ENCODE data around the gene AFF1.

The AFF1 gene

DNA sequence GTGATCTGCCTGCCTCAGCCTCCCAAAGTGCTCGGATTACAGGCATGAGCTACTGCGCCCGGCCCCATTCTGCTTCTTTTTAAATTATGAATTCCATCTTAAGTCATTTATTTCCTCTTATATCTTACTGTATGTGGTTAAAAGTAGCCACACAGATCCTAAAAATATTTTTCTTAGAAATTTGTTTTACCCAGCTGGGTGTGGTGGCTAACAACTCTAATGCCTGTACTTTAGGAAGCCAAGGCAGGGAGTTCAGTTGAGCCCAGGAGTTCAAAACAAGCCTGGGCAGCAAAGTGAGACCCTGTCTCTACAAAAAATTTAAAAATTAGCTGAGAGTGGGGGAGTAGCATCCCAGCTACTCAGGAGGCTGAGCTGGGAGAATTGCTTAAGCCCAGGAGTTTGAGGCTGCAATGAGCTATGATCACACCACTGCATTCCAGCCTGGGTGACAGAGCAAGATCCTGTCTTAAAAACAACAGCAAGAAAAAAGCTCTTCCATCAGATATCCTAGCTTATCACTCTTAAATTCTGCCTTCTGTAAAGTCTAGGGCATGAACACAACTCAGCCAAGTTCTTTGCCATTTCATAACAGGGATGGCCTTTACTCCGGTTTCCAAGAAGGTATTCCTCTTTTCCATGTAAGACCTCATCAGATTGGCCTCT is 15.1 kb upstream of the AFF1 start:
- no peak for DNase-seq (ENCODE audit: low read depth)

DNA sequence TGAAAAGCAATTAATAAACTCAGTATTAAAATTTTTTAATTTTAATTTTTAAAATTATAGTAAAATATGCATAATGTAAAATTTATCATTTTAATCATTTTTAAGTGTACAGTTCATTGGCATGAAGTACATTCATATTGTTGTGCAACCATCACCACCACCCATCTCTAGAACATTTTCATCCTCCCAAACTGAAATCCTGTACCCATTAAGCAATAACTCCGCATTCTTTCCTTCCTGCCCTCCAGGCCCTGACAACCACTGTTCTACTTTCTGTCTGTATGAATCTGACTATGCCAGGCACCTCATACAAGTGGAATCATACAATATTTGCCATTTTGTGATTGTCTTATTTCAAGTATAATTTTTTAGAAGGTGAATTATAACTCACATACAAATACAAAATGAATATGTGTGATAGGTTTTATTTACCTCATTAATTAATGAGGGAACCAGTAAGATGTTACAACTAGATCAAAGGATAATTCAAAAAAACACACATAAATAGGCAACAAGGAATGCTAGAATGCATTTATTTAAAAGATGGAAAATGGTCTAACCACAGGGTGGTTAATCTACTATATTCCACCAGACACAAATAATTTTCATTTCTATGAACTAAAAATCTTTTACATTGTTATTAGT is 13.1 kb upstream of the AFF1 start:
- DNase-seq (ENCODE audit: low read depth), result no peak

DNA sequence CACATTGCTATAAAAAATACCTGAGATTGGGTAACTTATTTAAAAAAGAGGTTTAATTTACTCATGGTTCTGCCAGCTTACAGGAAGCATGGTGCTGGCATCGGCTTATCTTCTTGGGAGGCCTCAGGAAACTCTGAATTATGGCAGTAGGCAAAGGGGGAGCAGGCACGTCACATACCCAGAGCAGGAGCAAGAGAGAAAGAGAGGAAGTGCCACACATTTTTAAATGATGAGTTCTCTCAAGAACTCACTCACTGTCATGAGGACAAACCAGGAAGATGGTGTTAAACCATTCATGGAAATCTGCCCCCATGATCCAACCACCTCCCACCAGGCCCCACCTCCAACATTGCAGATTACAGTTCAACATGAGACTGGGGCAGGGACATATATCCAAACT is 10.0 kb upstream of the AFF1 start:
- no peak for DNase-seq (ENCODE audit: low read depth)

DNA sequence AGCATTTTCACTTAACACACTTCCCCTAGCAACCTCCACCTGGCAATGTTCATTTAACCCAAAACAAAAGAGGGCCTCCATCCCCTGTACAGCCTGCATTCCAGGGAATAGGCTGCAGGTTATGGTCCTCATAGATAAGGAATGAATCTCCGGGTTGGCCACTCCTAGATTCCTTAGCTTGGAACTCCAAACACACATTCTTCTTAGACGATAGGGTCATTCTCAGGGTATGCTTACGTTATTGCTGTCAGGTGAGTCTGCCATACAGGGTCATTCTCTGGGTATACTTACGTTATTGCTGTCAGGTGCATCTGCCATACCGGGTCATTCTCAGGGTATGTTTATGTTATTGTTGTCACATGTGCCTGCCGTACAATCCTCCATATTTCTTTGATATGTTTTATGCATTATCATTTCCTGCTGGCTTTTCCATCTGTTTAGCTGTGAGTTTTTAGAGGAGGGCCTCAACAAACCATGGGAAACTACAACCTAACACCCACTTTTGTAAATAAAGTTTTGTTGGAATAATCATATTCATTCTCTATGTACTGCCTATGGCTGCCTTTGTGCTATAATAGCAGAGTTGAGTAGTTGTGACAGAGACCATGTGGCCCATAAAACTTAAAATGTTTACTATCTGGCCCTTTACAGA is 8.2 kb upstream of the AFF1 start:
- DNase-seq (ENCODE audit: low read depth), result no peak

DNA sequence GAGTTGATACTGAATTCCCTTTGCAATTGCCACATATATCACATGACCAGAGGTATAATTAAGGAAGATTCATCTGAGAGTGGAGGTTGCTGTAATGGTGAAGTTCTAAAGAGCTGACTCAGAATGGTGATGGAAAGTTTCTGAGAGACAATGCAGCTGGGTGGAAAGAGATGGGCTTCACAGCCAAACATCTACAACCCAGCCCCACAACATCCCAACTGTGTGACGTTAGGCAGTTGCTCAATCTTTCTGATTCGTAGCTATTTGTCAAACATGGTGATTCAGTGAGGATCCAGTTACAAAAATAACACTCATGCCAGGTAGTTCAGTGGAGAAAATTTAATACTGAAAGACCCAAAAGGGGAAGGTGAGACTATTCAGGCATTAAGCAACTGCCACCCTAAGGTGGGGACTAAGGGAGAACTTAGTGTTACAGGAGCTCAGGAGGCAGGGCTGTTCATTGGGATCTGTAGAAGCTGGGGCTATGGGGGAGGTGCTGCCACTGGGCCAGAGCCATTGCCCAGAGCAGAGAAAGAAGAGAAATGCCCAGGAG is 6.9 kb upstream of the AFF1 start:
- peak; percentile 94 for DNase-seq (ENCODE audit: low read depth)

DNA sequence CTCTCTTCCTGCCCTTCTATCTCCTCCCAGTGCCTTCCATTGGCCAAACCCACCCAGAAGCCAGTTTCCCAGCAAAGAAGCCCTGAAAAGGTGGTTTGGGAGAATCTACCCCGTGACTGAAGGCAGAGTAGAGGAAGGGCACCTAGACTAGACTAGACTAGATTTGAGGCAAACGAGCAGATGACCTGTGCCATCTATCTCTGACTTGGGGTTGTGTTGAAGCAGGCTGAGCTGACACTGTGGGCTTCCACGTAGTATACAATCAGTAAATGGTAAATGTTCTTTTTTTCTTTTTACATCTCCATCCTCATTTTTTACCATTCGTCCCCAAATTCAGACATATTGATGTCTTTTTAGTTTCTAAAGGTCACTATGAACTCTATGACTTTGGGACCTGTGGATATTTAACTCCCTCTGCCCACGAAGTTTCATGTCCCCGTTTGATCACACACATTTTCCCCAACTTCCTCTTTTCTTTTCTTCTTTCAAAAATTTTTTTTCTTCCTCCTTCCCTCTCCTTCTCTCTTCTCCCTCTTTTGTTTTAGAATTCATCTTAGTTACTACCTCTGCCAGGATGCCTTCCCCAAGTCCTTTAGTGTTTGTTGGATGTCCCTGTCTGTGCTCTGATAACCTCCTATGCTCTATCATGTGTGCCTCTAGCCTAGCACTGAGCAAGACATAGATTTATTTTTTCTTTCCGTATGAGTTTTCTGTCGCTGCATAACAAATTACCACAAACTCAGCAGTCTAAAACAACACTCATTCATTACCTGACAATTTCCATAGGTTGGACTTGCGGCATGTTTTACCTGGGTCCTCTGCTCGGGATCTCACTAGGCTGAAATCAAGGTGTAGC is 6.2 kb upstream of the AFF1 start:
- DNase-seq (ENCODE audit: low read depth), result no peak

DNA sequence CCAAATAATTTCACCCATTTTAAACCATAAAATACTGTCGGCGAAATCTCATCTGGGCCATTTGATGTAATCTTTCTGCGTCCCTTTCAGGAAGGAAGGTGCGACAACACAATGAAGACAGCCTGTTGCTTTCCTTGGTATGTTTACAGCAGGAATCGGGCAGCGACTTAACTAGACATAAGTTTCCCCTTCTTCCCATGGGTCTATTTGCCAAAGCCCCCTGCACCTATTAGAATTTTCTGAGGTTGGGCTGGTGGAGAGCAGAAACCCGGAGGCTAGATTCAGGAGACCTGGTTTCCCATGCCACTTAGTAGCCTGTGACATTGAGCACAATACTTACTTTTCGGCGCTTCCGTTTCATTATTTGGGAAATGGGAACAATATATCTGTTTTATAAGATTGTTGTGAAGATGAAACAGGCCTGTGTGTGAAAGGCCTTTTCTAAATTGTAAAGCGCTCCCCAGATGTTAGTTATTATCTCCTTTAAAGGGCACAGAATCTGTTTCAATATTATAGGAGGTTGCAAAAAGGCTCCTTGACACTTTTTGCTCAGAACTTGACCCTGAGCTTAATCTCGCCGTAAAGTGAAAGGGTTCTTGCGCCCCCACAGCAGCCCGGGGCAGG is 552 bp upstream of the AFF1 start:
- no peak for DNase-seq (ENCODE audit: low read depth)

DNA sequence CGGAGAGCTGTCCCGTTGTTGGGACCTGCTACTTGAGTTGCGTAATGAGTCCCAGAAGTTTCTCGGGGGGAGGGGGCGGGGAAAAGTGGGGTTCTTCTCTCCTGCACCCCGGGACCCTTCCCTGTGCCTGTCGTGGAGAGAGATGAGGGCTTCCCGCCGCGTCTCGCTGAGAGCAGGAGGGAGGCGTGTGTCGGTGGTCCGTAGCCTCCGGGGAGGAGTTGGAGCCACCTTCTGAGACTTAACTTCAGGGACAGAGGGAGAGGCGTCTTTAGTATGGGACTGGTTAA is 698 bp downstream of the AFF1 start:
- DNase-seq (ENCODE audit: low read depth), result no peak

DNA sequence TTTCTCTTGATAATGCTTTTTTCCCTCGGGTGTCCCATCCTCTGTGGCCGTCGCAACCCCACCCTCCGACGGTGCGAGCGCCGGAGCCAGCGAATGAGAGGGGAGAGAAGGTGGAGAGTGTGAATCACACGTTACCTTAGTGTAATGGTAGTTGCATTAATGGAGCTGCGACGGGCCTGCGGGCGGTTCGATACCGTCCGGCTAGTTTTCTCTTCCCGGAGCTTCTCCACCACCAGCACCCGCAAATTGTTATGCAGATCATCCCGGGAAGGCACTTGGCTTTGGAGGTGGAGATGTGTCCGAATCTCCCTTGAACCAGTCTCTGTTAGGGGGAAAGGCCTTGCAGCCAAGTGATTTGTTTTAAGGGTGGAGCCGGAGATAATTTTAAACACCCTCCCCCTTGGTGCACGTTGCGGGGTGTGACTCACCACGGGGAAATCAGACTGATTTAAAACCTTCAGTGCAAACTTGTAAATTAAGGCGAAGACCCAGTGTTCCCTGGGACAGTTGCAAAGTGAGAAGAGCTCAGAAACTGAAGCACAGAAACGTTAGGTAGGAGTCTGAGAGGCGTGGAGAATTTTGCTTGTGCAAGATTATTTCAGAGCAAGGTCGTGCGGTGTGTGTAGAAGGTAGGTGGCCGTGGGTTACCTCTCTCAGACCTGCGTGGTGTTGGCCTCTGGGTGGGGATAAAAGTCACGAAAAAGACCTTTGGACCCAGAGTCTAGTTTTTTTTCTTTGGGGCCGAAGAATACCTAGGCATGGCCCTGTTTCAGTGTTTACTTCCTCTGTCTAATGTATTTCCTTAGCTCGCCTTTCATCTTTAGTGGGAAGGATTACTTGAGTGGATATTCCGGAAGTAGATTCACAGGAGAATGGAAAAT is 1.3 kb downstream of the AFF1 start:
- DNase-seq (ENCODE audit: low read depth), result no peak

DNA sequence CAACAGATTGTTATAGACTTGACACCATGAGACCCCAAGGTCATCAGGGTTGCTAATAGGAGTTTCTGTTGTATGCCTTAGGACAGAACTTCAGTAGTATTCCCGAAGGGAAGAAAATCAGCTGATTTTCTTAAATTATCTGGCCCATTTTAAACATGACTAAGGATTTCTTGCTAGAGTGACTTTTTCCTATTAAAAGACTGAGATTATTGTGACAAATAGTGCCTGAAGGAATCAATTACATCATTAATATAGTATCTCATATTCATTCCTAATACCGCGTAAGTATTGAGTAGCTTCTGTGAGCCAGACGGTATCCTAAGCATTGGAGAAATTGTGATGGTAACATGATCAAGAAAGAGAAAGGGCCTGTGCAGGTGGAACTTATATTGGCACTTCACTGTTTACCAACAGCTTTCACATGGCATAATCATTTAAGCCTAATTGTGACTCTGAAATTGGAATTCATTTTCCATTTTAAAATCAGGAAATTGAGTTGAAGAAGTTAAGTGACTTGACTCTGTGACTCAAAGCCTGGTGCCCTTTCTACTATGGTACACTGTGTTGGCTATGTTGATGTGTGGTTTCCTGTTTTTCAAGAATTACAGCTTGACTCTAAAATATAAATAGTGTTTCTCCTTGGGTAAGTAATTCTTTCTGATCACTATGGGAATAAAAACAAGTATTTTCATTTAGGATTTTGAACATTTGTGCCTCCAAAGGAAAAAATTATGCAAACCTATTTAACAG is 4.1 kb downstream of the AFF1 start:
- DNase-seq (ENCODE audit: low read depth), result no peak

DNA sequence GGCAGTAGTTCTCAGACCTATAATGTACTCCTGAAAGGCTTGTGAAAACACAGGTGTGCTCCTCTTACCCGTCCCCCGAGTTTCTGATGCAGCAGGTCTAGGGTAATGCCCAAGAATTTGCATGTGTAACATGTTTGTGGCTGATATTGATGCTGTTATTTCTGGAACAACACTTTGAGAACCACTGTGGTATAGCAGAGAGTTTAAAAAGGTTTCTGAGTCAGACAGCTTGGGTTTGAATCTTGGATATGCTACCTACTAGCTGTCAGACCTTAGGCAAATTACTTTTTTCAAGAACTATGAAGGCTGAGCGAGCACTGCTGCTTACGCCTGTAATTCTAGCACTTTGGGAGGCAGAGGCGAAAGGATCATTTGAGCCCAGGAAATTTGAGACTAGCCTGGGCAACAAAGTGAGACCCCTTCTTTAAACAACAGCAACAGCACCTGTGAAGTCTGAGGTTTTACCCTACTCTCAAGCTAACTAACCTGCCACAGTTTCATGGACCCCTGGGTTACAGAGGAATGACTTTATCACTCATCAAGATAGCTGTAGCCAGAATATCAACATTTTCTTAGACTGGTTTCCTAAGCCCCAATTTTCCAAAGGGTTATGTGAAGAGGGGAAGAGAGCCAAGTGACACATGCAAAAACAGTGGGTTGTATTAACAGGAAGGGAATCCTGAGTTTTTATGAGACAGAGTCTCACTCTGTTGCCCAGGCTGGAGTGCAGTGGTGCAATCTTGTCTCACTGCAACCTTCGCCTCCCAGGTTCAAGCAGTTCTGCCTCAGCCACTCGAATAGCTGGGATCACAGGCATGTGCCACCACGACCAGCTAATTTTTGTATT is 5.1 kb downstream of the AFF1 start:
- DNase-seq (ENCODE audit: low read depth), result no peak

DNA sequence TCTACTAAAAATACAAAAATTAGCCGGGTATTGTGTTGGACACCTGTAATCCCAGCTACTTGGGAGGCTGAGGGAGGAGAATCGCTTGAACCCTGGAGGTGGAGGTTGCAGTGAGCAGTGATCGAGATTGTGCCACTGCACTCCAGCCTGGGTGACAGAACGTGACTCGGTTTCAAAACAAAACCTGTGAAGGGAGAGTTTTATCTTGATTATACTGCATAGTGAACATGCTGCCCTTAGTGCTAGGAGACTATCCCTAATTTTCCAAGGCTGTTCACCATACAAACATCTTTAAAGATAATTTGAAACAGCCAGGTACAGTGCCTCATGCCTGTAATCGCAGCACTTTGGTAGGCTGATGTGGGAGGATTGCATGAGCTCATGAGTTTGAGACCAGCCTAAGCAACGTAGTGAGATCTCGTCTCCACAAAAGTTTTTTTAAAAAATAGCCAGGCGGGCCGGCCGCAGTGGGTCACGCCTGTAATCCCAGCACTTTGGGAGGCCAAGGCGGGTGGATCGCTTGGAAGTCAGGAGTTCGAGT is 6.2 kb downstream of the AFF1 start:
- DNase-seq (ENCODE audit: low read depth), result no peak

DNA sequence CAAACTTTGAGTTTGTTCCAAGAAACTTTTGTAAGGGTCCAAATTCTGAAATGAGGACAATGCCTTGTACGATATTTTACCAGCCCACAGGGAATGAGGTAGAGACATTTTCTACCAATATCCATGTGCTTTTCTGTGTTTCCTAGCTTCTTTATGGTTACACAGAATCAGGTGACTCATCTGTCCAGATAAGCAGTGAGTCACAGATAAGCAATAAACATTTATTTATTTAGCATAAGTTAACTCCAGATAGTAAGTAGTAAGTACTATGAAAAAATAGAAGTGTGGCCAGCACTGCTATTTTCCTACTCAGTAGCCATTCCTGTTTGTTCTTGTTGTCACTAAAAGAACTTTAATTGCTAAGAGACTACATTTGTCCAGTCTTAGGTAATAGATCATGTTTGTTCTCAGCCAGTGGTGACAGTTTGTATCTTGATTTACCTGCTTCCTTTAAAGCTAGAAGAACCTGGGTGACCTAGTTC is 7.4 kb downstream of the AFF1 start:
- no peak for DNase-seq (ENCODE audit: low read depth)

DNA sequence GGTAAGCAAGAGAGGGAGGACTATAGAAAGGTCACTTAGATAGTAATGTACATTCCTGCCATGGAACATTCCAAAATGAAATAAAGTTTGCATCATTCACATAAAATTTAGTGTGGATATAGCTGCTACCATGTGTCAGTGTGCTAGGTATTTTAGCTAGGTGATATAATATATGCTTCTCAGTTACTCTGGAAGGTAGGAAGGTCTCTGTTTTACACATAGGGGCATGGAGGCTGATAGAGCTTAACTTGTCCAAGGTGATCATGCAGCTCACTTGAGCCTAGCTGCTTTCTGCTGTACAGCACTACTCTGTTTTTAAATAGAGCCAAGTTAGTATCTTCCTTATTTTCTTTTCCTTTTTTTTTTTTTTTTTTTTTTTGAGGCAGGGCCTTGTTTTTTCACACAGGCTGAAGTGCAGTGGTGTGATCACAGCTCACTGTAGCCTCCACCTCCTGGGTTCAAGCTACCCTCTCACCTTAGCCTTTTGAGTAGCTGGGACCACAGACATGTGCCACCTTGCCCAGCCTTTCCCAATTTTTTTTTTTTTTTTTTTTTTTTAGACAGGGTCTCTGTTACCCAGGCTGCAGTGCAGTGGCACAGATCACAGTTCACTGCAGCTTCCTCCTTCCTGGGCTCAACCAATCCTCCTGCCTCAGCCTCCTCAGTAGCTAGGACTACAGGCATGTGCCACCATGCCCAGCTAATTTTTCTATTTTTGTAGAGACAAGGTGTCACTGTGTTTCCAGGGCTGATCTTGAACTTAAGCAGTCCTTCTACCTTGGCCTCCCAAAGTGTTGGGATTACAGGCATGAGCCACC is 10.4 kb downstream of the AFF1 start:
- no peak for DNase-seq (ENCODE audit: low read depth)

DNA sequence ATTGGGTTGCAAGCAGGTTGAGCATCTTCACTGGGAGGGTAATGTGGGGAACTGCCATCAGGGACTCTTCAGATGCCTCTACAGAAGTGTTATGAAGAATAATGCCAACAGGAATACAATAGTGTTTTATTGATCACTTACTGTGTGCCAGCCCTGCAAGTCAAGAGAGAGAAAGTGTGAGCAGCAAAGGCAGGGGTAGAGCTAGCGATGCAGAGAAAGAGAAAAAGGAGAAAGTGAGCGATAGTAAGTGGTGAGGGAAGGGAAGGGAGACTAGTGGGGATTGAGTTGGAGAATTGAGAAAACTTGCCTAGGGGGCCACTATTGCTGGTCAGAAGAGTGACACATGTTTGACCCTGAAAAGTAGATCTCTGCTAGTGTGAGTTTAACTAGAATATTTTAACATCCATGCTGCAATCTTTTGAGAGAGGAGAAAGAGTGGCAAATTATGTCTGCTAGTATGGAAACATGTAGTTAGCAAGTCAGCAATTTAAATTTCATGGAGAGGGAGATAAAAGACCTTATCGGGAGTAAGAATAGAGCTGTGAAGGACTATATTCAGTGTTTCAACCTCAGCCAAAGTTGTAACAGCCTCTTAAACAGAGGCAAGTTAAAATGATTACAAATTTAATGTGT is 12.2 kb downstream of the AFF1 start:
- no peak for DNase-seq (ENCODE audit: low read depth)

DNA sequence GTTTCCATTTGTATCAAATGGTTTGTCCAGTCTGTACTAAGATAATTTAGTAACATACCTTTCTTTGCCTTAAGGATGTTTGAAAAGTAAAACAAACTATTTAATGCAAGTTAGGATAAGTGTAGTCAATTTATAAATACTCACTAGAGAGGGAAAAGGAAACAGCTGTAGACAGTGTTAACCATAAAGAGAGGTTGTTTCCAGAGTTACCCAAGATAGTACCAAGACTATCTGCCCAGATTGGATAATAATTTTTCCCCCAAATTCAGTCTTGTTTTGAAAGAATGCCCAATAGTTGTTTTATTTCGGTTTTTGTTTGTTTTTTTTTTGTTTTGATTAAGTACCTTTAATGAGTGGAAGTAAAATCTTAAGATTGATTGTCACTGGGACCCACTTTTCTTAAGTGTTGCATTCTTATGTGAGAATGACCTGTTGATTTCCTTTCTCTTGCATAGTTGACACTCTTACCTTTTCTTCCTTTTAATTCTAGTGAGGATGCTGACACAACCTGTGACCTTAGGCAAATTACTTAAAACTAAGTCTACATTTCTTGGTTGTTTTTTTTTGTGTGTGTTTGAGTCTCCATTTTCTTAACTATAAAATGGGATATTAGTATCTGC is 12.8 kb downstream of the AFF1 start:
- DNase-seq (ENCODE audit: low read depth), result no peak

DNA sequence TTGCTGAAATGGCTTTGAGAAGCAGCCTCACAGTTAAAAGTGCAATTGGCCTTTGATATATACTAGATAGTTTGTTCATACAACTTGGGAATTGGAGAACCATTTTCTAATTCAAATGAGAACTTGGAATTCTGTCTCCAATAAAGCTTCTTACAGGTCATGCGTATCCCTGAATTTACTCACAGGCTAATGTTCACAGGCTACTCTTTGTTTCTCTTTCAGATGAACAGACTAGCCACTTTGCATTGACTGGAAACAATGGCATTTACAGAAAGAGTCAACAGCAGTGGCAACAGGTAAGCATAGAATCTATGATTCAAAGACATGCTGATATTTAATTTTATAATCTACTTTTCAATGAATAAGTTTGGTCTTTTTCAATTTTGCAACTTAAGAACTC is 13.5 kb downstream of the AFF1 start:
- DNase-seq (ENCODE audit: low read depth), result no peak

Data from fibroblast of the conjunctiva (primary cell).